GM19467 (cell line): ENCODE measurements around the gene TGM2.
"Not testable (repeated sequence)": the region's sequence is repeated elsewhere in the genome, so short reads cannot be mapped to it uniquely, and the experiment has no call there.

ENCODE experiments used
- ATAC-seq: cut with Tn5 transposase; IDR thresholded peaks from one replicate; pipeline ENCODE4 v1.9.1; 2021; ENCODE audit warnings: mild to moderate bottlenecking, moderate library complexity; ENCODE audit not compliant: unreplicated experiment

The TGM2 gene

DNA sequence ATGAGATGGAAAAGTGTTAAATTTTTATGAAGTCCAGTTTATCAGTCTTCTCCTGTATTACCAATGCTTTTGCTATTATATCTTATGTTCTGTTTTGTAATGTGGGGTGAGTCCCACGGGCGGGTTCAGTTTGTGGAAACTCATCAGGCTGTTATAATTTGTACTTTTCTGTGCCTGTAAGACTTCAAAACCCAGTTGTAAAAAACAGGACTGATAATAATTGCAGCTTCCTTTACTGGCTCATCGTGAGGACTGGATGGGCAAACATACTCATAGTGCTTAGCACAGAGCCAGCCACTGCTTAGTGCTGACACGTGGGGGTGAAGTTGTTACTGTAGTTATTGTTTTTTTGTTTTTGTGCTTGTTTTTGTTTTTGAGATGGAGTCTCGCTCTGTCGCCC lies 45.6 kb downstream of the TGM2 start:
- ATAC-seq = no peak

DNA sequence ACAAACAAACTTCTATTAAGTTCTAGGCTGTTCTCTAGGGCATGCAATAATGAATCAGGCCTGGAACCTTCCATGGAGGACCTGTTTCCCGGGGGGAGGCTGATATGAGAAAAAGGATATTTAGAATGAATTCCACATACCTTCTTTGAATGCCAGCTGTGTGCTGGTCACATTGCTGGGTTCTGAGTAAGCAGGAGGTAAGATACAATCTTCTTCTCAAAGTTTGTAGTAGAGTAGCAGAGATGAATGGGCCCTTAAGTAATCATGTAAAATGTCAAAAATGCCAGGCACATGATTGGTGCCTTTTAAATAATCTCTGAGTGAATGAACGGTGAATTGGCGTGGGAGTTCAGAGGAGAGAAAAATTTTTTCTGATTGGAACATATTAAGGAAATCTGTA lies 47.4 kb downstream of the TGM2 start:
- no peak for ATAC-seq

DNA sequence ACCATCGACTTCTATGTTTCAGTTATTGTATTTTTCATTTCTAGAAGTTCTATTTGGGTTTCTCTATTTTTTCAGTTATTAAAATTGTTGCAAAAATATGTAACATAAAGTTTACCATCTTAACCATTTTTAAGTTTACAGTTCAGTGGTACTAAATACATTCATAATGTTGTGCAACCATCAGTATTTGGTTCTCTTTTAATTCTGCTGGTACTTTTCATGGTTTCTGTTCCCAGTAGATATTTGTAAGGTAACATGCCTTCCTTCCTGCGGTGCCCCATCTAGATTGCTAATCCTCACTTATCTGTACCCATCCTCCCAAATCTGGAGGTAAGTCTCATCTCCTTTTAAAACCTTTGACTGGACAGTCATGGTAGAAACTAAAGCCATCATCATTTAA lies 47.9 kb downstream of the TGM2 start:
- no peak for ATAC-seq

DNA sequence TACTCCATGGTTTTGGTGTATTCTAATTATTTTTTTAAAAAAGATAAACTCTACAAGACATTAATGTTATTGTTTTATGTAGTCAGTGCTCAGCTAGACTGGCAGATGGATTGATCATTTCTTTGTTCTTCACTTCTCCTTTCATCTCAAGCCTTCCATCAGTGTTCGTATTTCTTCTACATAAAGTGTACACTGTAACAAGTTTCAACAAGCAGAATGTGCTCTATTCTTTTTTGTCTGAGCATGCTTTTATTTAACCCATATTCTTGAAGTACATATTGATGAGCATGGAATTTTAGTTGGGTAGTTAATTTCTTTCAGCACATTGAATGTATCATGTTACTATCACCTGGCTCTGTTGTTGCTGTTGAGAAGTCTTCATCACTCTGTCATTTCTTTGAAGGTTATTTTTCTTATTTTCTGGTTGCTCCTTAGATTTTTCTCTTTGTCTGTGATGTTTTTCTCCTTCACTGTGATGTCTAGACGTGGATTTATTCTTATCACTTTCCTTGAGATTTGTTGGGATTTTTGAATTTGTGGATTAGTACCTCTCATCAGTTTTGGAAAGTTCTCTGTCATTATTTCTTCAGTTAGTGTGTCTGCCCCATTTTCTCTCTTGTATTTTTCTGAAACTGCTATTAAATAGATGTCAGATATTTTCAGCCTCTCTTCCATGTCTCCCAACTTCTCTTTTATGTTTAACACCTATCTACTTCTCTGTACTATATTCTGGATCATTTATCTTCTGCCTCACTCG lies 48.5 kb downstream of the TGM2 start:
- ATAC-seq = no peak

DNA sequence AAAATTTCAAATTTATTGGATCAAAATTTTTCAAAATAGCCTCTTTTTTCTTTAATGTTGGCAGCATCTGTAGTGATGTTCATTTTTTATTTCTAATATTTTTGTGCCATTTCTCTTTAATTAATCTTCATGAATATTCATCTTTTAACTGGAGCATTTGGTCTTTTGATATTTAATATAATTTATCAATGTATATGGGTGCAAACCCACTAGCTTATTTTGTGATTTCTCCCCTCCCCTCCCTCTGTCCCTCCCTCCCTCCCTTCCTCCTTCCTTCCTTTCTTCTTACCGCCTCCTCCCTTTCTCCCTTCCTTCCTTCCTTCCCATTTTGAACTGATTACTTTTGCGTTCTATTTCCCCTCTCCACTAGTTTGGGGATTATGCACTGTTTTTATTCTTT lies 49.2 kb downstream of the TGM2 start:
- no peak for ATAC-seq

DNA sequence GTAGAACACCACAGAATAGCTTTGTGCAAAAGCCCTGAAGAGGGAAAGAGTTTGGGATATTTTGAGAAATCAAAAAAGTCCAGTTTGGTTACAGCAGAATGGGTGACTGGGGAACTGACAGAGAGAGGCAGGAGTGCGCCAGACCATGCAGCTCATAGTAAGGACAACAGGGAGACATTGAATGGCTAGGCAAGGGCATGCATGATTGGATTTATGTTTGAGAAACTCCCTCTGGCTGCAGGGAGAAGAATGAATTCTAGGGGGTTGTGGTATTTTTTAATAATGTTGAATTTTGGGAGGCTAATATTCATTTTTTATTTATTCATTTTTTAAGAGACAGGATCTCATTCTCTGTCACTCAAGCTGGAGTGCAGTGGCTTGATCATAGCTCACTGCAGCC lies 49.9 kb downstream of the TGM2 start:
- no peak for ATAC-seq

DNA sequence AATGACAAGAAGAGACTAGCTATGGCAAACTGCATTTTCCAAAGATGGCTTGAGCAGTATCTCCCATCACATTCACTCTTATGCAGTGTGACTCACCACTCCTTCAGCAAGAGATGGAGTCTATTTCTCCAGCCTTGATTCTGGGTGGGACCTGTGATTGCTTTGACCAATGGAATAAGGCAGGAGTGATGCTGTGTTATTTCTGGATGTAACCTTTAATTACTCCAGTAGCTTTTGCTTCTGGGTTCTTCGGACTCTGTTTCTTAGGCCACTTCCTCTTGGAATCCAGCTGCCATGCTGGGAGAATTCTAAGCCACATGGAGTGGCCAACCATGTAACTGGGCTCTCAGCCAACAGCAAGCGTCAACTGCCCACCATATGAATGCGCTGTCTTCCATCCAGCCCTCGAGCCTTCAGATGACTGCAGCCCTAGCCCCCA lies 50.7 kb downstream of the TGM2 start:
- ATAC-seq = no peak

DNA sequence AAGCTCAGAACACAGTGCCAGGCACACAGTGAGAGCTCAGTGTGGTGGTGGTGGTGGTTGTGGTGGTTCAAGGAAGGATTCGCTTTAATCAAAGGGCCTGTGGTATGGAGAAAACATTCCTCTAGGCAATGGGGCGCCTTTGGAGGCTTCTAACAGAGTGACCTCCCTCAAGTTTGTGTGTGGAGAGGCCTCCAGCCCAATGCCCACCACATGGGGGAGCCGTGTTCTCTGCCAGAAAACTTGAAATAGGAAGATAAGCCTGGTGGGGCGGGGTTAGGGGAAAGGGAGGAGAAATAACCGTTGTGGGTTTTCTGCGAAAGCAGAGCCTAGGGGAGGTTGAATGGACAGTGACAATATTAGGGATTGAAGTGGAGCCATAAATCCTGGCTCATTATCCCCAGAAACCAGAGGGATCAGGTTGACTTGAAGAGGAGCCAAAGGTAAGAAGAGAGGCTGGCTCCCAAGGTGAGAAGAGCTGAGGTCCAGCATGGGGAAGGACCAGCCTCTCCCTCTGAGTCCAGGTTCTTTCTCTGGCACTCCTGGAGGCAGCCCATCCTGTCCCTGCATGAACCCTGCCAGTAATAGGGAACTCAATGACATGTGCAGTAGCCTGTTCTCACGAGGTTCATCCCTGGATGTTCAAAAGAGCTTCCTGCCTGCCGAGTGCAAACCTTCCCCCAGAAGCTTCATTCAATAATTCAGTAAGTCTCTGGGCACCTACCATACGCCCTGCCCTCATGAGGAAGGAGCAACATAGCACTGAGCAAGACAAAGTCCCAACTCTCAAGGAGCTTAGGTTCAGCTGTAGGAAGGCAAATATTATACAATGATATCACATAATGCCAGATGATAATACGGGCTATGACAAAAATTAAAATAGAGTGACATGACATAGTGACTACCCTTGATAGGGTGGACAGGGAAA lies 51.4 kb downstream of the TGM2 start:
- ATAC-seq = no peak

DNA sequence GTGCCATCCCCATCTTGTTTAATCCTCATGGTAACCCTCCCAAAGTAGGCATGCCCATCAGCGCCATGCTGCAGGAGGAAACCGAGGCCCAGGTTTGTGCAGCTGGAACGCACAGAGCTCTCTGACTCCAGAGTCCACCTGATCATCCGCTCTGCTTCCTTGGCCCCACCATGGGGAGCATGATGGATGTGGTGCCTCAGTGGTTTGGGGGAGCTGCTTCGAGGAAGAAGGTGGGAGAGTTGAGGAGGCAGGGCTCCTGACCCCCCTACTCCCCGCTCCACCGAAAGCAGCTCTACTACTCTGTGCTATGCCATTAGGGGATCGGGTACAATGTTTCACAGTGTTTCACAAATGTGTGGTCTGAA lies 52.2 kb downstream of the TGM2 start:
- no peak for ATAC-seq

DNA sequence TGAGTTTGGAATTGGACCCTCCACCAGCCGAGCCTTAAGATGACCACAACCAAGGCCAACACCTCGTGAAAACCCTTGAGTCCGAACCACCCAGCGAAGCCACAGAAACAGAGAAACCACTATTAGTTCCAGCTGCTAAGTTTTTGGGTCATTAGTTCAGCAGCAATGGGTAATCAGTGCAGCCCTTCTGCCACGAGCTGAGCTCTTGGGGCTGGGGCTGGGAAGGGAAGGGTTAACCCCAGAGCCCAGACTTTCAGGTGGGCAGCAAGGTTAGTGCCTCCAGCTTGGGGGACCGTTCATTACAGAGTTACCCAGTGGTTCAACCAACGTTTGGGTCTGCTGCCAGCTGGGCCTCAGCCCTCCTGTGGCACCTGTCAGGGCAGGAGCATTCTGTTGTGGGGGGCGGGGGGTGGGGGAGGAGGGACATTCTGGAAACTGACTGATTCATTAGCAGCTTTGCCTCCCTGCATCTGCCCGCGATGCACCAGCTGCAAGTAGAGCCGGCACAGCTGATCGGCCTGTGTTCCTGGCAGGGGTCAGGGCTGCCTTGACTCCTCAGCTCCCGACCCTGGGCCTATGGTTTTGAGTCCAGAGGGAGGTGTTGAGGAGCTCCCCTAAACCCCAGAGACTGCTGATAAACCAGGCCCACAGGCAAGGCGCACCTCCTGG lies 52.7 kb downstream of the TGM2 start:
- no peak for ATAC-seq

DNA sequence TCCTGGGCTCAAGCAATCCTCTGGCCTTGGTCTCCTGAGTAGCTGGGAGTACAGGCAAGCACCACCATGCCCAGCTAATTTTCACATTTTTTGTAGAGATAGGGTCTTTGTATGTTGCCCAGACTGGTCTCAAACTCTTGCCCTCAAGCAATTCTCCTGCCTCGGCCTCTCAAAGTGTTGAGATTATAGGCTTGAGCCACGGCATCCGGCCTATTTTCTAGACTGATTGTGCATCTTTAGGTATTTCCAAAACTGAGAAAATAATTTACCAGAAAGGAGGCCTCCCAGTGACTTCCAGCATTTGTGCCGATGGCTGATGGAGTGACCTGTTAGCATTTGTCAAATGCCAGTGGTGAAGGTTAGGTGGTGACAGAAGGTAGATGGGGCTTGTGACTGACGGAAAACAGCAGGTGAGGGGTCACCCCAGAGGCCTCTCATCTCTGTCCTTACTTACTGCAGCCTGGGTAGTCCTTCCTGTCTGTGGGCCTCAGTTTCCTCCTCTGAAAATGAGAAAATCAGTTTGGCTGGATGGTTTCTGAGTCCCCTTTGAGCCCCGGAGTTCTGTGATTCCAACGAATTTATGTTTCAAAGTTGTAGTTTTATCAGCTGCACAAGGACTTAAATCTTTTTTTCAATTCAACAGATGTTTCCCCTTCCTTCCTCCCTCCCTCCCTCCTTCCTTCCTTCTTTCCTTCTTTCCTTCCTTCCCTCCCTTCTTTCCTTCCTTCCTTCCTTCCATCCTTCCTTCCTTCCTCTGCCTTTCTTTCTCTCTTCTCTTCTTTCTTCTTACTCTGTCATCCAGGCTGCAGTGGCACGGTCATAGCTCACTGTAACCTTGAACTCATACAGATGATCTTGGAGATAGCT lies 53.5 kb downstream of the TGM2 start:
- no peak for ATAC-seq

DNA sequence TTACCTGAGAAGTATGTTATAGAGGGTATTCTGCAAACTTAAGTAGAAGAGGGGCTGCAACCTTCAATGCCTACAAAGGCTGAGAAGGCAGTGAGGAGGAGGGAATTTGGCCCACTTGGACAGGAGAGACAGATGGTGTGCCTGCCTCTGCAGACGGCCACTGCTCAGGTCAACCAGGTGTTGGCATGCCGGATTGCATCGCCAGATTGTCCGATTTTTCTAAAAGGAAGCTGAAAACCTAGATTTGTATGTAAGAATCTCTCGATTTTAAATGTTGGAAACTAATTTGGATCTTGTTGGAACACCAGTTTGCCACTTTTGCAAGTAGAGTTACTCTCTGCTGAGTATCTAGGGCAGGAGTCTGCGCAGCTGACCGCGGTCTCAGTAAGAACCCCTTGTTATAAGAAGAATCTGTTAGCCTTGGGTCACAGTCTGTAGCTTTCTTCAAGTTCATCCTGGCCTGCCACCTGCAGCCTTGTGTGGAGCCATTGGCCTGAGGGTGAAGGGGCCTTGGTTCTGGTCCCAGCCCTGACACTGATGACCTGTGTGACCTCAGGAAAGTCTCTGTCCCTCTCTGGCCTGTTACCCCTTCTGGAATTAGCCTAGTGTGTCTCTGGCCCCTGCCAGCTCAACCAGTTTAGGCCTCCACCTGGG lies 54.4 kb downstream of the TGM2 start:
- ATAC-seq = no peak

DNA sequence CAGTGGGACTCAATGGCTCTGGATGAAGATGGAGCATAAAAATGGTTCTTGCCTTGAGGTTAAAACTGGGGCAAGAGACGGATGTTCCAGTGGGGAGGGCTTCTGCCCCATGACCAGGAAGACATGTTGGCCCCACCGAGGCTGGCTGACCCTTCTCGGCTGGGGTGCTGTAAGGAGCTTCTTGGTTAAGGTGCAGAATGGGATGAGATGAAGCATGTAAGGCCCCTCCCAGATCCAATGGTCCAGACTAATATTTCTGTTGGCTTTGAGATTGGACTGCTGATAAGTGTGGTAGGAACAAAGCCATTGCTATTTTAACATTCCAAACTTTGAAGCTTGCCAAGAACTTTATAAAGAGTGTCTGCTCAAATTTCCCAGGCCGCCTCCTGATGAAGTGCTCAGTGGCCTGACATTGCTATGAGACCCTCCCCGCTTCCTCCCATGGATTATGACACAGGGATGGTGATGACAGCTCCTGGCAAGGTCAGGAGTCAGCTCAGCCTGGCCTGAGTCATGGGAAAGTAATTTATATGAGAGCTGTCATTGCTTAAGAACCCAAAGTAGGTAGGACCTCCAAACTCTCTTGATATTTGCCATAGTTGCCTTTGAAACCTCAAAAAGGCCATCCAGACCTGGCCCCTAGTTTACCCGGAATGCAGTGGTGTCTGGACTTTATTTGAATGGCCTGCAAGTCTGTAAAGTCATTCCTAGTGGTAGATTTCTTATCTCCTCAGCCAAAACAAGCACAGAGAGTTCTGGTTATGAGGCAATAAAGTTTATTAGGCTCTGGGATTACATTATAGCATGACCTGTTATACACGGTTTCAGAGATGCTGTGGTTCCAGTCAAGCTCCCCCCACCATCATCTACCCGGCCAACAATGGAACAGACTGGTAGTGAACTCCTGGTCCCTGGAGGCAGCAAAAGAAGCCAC lies 55.2 kb downstream of the TGM2 start:
- ATAC-seq = no peak

DNA sequence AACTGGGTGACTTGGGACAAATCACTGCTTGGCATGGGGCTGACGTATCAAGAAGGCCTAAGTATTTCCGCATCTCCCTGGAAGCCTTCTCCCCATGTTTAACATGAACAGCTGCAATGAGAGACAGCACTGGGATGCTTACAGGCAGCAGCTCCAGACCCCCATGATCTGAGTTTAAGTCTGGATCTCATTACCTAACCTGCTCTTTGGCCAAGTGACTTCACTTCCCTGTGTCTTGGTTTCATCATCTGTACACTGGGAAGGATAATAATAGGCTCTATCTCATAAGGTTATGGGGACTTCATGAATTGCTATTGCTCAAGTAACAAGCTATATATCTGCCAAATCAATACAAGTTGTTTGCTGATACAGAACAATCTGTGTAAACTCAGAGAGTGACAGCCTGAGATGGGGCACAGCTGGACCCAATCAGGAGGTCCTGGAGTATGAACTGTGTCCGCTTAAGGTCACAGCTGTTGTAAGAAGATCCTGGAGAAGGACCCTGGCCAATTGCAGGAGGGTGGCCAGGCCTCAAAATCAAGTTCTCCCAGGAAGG lies 56.0 kb downstream of the TGM2 start:
- ATAC-seq = no peak

DNA sequence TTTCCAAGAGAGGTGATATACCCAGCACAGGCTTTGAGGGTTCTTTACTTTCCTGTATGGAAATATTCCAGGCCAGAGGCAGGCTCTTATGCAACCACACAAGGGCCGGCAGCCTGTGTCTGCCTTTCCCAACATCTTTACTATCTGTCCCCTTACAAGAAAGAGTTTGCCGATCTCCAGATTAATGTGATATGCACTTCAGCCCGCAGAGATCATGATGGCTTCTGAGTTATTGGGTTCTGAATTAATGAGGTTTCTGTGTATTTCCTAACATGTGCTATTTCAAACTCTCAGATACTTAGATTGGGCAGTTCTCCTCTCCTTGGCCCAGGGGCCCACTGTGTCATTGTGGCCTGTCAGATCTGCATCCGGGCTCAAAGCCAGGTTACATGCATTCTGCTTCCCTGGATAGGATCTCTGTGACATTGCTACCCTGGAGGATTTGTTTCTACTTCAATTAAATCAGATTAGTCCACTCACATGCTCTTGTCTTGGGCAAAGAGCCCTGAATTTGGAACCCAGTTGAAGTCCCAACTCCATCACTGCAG lies 56.6 kb downstream of the TGM2 start:
- ATAC-seq = no peak

DNA sequence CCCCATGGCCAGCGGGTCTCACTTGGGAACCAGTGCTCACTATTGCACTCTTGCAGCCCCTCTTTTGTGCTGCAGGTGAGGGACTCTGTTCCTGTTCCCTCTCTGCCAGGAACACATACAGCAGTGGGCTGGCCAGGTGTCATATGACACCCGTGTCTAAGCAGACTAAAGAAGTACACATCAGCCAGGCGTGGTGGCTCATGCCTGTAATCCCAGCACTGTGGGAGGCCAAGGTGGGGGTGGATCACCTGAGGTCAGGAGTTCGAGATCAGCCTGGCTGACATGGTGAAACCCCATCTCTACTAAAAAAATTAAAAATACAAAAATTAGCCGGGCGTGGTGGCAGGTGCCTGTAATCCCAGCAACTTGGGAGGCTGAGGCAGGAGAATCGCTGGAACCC lies 57.2 kb downstream of the TGM2 start:
- ATAC-seq = not testable (repeated sequence)

DNA sequence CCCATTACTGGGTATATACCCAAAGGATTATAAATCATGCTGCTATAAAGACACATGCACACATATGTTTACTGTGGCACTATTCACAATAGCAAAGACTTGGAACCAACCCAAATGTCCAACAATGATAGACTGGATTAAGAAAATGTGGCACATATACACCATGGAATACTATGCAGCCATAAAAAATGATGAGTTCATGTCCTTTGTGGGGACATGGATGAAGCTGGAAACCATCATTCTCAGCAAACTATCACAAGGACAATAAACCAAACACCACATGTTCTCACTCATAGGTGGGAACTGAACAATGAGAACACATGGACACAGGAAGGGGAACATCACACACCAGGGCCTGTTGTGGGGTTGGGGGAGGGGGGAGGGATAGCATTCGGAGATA lies 57.7 kb downstream of the TGM2 start:
- ATAC-seq = not testable (repeated sequence)

DNA sequence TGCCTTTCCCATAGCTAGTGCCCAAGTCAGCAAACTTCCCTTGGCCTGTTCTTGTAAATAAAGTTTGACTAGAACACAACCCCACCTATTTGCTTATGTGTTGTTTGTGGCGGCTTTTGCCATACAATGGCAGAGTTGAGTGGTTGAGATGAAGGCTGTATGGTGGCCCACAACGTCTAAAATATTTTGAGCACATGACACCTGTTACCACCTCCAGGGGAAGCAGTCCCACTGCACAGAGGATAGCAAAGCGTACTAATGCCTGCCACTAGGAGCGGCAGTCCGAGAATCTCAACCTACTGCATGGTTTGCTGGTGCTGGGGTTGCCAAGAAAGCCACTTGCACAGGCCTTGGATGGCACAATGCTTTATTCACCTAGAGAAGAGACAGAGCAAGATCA lies 58.6 kb downstream of the TGM2 start:
- ATAC-seq = no peak

DNA sequence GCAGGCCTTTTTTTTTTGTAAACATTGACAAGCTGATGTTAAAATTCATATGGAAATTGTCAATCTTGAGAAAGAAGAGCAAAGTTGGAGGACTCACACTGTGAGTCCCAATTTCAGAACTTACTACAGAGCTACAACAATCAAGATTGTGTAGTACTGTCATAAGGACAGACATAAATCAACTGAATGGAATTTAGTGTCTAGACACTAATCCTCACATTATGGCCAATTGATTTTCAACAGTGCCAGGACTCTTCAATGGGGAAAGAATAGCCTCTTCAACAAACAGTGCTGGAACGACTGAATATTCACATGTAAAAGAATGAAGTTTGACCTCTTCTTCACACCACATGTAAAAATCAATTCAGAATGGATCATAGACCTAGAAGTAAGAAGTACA lies 60.8 kb downstream of the TGM2 start:
- no peak for ATAC-seq
